Mononuclear cell (primary cell): ENCODE measurements around the gene EIF5A. TPM values are rescaled to one million over a fixed set of nuclear protein-coding genes. Genes with fewer than 3 reads are reported as not detected.

Source experiments
- H3K27me3 ChIP-seq: 2 replicates; pipeline ENCODE4 v1.6.0; 2011; ENCODE audit warnings: low read length, control low read depth; ENCODE audit not compliant: insufficient read depth
- H3K4me1 ChIP-seq: 2 replicates; pipeline ENCODE4 v1.5.1; 2011; ENCODE audit warnings: mild to moderate bottlenecking, low read length, control low read depth; ENCODE audit not compliant: insufficient read depth
- H3K4me3 ChIP-seq: 2 replicates; pipeline ENCODE4 v1.5.1; 2011; ENCODE audit warnings: mild to moderate bottlenecking, low read length, moderate library complexity
- H3K9me3 ChIP-seq: 2 replicates; pipeline ENCODE4 v1.5.1; 2011; ENCODE audit warnings: low read depth, mild to moderate bottlenecking, control low read depth, low read length
- total RNA-seq: library from RNA; depleted of rRNA; stranded (reverse); fragments of >200 nt; gene quantifications from one replicate; pipeline ENCODE4 v1.2.3, GENCODE V29; 2012

EIF5A gene
- 340 TPM for total RNA-seq

- Histone ChIP-seq H3K9me3 (no peaks in the 10 kb centered on the region), H3K4me1 (peaks cover 40% of the 10 kb centered on the region), H3K4me3 (peak within 1 kb of the TSS; percentile 97), H3K27me3 (no peaks in the 10 kb centered on the region)
Measured at GRCh38 chr17:7306911-7307685, at the start of gene EIF5A. EIF5A (plus strand) TSS chr17:7307628; CDS start chr17:7309636, 2,008 bp downstream.

DNA sequence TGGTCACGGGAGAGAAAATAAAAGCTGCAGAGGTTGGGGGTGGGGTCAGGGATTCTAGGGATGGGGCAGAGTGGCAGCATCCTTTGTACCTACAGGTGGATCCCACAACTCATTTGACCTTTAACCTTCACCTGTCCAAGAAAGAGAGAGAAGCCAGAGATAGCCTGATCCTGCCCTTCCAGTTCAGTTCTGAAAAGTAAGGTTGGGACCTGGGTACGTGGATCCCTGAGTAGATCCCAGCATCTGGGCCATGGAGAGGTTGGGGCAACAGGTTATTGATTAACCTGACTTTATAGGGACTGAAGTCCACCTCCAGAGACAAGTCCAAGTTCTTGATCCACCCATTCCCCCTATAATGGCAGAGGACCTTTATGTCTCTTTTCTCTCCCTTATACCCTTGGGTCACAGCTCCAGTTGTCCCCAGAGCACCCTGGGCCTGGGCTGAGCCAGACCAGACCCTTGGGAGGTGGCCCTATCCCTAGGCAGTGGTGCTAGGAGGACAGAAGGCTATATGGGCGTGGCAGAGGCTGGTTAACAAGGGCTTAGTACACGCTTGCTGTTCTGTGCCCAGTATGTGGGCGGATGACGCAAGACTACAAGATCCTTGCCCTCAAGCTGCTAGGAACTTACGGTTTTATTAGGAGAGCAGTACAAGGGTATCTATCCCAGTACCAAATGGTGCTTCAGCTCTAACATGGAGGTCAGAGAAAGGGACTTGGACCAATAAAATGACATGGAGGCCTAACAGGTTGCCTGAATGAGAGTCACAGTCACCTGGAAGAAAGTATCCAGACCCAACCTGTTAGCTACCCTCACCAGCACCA, 48.5 kb upstream of the EIF5A start:
- Histone ChIP-seq H3K4me1 (peaks cover 38% of the 10 kb centered on the region), H3K4me3 (no peak overlapping the region), H3K27me3 (peaks cover 24% of the 10 kb centered on the region), H3K9me3 (no peaks in the 10 kb centered on the region)

GRCh38 chr17:7259555-7259889, 47.9 kb upstream of the EIF5A start:
- H3K27me3 ChIP-seq: peaks cover 27% of the 10 kb centered on the region
- H3K4me1 ChIP-seq: peaks cover 38% of the 10 kb centered on the region
- H3K9me3 ChIP-seq: no peaks in the 10 kb centered on the region
- no peak overlapping the region for H3K4me3 ChIP-seq

GRCh38 chr17:7260151-7260550, 47.3 kb upstream of the EIF5A start:
- Histone ChIP-seq H3K9me3 (no peaks in the 10 kb centered on the region), H3K4me3 (no peak overlapping the region), H3K27me3 (peaks cover 28% of the 10 kb centered on the region), H3K4me1 (peaks cover 38% of the 10 kb centered on the region)

GRCh38 chr17:7260651-7261378, 46.6 kb upstream of the EIF5A start:
- H3K27me3 ChIP-seq: peaks cover 28% of the 10 kb centered on the region
- H3K9me3 ChIP-seq: no peaks in the 10 kb centered on the region
- peak overlapping the region; percentile 30 for H3K4me3 ChIP-seq
- peaks cover 38% of the 10 kb centered on the region for H3K4me1 ChIP-seq

DNA sequence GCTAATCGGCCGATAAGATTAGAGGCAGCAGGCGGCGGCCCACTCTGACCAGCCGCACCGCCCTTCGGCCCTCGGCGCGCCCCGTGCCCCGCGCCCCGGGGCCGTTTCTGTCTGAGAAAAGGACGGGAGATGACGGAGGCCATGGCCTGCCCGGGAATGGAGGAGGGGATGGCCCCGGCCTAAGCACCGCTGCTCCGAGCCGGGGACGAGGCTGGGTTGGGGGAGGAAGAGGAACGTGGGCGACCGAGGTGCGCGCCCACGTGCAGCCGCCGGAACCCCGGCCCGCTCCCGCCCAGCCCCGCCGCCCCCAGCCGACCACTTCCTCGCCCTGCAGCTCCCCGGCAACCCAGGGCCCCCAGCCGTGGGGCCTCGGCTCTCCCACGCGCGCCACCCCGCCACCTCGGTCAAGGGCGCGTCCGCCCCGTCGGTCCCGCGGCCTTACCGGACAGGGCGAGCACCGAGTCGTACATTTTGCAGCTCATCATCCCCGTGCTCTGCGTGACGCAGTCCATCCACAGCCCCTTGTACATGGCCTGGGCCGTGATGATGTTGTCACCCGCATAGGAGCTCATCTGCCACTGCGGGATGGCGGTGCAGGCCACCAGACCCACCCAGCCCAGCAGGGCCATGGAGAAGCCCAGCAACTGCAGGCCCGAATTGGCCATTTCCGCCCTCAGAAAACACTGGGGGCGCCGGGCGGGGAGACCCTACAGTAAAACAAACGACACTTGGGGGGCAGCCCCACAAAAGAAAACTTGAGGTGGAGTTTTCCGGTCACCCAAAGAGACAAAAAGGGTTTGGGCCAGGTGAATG, 45.8 kb upstream of the EIF5A start:
- H3K4me3 ChIP-seq: peak overlapping the region; percentile 30
- H3K4me1 ChIP-seq: peaks cover 38% of the 10 kb centered on the region
- peaks cover 28% of the 10 kb centered on the region for H3K27me3 ChIP-seq
- no peaks in the 10 kb centered on the region for H3K9me3 ChIP-seq

- H3K4me3 ChIP-seq: peak within 1 kb of the TSS; percentile 30
- peaks cover 28% of the 10 kb centered on the region for H3K27me3 ChIP-seq
- H3K9me3 ChIP-seq: no peaks in the 10 kb centered on the region
- peaks cover 38% of the 10 kb centered on the region for H3K4me1 ChIP-seq
Measured at GRCh38 chr17:7262192-7262934, 45.1 kb upstream of the EIF5A start, which contains the start of gene CLDN7. CLDN7 (minus strand) TSS chr17:7262478; CDS start chr17:7262043, 435 bp downstream.

DNA sequence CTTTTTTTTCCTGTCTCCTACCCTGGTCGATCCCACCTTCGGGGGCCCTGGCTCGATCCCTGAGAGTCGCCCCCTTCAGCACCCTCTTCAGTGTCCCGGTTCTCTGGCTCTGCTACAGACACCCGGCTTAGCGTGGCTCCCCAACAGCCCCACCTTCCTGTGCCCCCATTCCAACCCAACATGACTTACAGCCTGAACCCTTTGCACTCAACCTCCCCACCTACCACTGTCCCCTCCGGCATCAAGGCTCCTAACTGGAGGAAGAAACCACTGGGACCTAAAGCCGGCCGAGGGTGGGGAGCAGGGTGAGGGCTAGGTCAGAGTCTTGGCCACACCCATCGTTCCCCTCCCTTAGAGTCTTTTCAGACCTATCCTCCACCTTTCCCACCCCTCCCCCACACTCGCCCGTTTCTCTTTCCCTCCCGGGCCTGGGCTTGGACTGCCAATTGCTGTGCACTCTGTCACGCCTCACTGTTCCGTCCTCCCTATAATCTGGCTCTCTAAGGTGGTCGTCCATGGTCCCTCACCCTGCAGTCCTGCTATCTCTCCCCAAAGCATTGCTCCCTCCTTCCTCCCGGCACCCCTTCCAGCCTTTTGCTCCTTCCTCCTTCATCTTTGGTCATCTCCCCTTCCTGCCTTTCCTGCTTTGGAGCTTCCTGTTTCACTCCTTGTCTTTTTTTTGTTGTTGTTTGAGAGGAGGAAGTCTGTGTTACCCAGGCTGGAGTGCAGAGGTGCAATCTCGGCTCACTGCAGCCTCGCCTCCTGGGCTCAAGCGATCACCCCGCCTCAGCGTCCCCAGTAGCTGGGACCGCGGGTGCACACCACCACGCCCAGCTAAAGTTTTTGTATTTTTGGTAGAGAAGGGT, 44.3 kb upstream of the EIF5A start:
- H3K27me3 ChIP-seq: peaks cover 28% of the 10 kb centered on the region

DNA sequence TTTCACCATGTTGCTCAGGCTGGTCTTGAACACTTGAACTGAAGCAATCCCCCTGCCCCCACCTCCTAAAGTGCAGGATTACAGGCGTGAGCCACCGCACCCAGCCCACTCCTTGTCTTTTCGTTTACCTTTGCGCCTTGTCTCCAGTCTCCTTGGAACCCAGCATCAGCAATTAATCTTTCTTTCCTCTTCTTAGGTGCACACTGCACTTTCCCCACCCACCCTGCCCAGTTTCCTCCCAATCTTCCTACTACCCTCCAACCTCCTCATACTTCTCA, 43.7 kb upstream of the EIF5A start:
- Histone ChIP-seq H3K27me3 (peaks cover 28% of the 10 kb centered on the region), H3K9me3 (no peaks in the 10 kb centered on the region), H3K4me1 (peaks cover 38% of the 10 kb centered on the region), H3K4me3 (no peak overlapping the region)

More for the DNA sequence above, 44.3 kb upstream of the EIF5A start:
- Histone ChIP-seq H3K9me3 (no peaks in the 10 kb centered on the region), H3K4me3 (peak overlapping the region; percentile 15), H3K4me1 (peaks cover 38% of the 10 kb centered on the region)

- no peak overlapping the region for H3K4me3 ChIP-seq
- H3K4me1 ChIP-seq: peaks cover 20% of the 10 kb centered on the region
- H3K9me3 ChIP-seq: no peaks in the 10 kb centered on the region
- peaks cover 21% of the 10 kb centered on the region for H3K27me3 ChIP-seq
Measured at GRCh38 chr17:7266784-7267183, 40.6 kb upstream of the EIF5A start.

GRCh38 chr17:7279448-7279847, 28.0 kb upstream of the EIF5A start:
- Histone ChIP-seq H3K9me3 (no peaks in the 10 kb centered on the region), H3K4me1 (peaks cover 27% of the 10 kb centered on the region), H3K27me3 (peaks cover 19% of the 10 kb centered on the region), H3K4me3 (no peak overlapping the region)

DNA sequence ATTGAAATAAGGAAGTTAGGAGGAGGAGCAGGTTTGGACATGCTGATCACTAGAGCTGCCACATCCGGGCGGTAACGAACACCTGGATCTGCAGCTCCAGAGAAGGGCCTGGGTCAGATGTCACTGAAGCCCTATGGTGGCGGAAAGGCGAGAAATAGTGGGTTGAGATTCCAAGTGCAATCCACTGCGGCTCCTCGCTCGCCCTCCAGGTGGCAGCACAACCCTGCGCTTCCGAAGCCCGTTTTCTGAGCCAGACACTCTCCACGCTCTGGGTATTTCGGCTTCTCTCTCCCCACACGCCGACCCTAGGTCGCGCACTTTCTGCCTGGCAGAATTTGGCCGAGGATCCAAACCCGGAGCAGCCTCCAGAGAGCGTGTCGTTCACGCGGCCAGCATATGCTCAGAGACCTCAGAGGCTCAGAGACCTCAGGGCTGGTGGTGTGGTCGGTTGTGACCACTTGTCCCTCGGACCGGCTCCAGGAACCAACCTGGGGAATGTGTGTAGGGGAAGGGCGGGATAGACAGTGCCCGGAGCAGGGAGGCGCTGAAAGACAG, 26.8 kb upstream of the EIF5A start:
- Histone ChIP-seq H3K4me3 (no peak overlapping the region), H3K9me3 (no peaks in the 10 kb centered on the region), H3K27me3 (peaks cover 19% of the 10 kb centered on the region), H3K4me1 (peaks cover 27% of the 10 kb centered on the region)
